D721Med (cell line): ENCODE data around the gene ARHGAP6.

Source experiments
- DNase-seq: peaks from one replicate; pipeline ENCODE4 v3.0.0; 2011; ENCODE audit warnings: low spot score; ENCODE audit not compliant: insufficient read length
- FAIRE-seq: peaks from 2 replicates; lab custom pipeline; 2011; peaks lifted over from hg19 to GRCh38; lab: Jason Lieb, UNC
- CTCF ChIP-seq: IDR thresholded peaks from 2 replicates; pipeline ENCODE4 v1.5.1; 2012; ENCODE audit warnings: mild to moderate bottlenecking, control low read depth; ENCODE audit not compliant: insufficient read depth; ENCODE audit errors: missing control alignments

Gene ARHGAP6

GRCh38 chrX:11423949-11424348 lies 241.8 kb downstream of the ARHGAP6 start:
- DNase-seq (no peak), FAIRE-seq (no peak)
- no peak for TF ChIP-seq CTCF

GRCh38 chrX:11423362-11423818 lies 242.3 kb downstream of the ARHGAP6 start:
- TF ChIP-seq CTCF = no peak
- DNase-seq (no peak), FAIRE-seq (no peak)

- DNase-seq = no peak
- TF ChIP-seq CTCF = no peak
- no peak for FAIRE-seq
Observed at GRCh38 chrX:11422525-11422857, 243.2 kb downstream of the ARHGAP6 start.

- FAIRE-seq = no peak
- TF ChIP-seq CTCF = no peak
- no peak for DNase-seq
Observed at GRCh38 chrX:11421805-11422524, 243.8 kb downstream of the ARHGAP6 start.

GRCh38 chrX:11420851-11421250 lies 244.9 kb downstream of the ARHGAP6 start:
- TF ChIP-seq CTCF = no peak
- DNase-seq (no peak), FAIRE-seq (no peak)

- FAIRE-seq (no peak), DNase-seq (no peak)
- TF ChIP-seq CTCF = no peak
Observed at GRCh38 chrX:11419102-11419501, 246.6 kb downstream of the ARHGAP6 start.

GRCh38 chrX:11416600-11416999 lies 249.1 kb downstream of the ARHGAP6 start:
- FAIRE-seq (no peak), DNase-seq (no peak)
- no peak for TF ChIP-seq CTCF
